NCI-H187 (cell line): ENCODE measurements around the gene GBF1.
"Not testable (repeated sequence)": the region's sequence is repeated elsewhere in the genome, so short reads cannot be mapped to it uniquely, and the experiment has no call there.

Experiments used
- DNase-seq, 2 experiments: peaks; one replicate each; lab custom pipeline; 2025; lab: John Stamatoyannopoulos, UW

The GBF1 gene

DNA sequence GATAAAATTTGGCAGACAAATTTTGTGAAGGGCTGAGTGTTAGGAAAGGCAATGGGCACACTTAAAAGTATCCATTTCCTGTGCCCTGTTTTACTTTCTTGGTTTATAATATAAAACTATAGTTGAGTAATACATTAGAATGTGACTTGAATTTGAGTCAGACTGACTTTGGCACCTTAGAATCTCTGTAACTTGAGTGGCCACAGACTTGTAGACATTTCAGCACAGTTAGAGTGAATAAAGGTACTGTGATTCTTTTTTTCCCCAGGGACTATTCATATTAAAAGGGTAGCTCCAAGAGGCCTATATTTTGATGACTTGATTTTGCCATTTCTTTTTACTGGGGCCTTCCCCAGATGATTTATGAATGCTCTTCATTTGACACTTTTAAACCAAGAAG, 22.4 kb downstream of the GBF1 start:
- no peak for DNase-seq

DNA sequence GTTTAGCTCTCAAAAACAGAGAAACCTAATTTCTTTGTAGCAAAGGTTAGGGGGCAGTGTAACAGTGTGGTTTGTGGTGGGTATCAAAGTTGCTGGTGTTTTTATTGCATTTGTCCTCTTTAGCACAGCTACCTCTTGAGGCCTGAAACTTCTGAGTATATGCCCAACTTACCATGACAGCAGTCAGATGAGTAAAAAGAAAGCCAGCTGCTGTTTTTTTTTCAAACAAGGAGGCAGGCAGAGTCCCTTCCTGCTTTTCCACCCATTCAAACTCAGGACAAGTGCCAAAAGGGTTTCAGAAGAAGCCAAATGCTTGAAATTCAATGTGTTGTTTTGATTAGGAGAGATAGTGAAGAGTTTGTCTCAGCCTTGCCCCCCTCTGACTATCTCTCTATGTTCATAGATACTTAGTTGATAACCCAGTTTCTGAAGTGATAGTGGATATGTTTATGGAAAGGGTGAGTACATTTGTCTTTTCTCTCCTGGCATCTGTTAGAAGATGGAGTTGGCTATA, 23.1 kb downstream of the GBF1 start:
- DNase-seq = no peak

DNA sequence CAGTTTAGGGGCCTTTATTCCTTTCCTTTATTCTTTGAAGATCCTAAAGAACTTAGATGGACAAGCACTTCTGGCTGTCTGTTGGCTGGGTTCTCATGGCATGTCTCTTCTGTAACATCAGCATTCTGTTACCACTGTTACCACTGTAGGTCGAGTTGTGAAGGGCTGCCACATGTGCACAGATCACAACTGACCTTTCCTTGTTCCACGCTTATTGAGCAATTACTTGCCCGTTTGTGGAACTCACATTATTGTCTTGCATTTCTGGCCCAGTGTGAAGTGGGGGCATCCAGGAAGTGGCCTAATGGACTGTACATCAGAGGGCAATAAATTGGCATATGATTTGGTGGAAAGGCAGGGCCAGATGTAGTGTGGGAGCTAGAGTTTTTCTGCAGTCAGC, 23.7 kb downstream of the GBF1 start:
- no peak for DNase-seq

- DNase-seq = no peak
Measured at GRCh38 chr10:102274062-102274461, 28.7 kb downstream of the GBF1 start.

- DNase-seq = no peak
Measured at GRCh38 chr10:102275343-102275742, 30.0 kb downstream of the GBF1 start.

DNA sequence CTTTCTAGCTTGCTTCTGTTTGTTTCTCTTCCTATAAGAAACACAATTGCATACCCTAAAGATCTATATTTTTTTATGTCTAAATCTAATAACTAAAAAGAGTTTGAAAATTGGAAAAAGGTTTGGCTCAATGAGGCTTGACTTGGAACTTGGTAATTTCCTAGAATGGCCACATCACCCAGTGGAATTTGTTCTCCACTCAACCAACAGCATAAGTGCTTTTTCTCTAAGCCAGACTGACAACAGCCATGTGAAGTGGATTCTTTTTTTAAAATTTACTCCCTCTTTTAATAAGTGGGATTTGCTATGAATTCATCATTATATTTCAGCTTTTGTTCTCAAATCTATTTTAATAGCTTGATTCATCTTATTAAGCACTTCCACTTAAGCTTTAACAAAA, 33.8 kb downstream of the GBF1 start:
- no peak for DNase-seq

DNA sequence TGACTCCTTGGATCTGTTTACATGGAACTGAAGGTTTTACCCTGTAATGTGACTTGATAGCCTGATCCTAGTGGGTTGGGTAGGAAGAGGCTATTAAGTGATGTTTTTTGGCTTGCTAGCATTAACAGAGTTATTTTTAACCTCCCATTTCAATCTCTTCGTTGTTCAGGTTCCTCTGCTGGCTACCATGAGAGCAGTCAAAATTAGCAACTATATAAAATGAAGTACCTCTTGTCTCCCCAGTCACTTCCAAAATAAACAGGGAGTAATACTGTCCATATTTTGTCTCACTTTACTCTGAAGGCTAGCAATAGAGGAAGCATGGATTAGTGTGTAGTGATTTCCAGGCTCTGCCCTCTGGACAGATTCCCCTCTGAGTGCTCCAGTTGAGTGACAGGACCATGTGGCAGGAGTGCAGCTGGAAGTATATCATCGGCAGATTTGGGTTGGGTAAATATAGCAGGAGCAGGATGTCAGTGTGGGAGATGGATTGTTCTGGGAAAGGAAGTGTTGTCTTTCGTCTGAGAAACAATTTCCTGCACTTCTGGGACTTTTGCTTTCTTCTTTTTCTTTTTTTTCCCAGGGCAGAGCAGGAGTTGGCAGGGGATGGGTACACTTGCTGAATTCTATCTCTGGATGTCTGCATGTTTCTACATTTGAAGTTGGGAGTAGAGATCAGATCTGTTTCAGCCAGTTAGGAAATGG, 35.2 kb downstream of the GBF1 start:
- DNase-seq = no peak

DNA sequence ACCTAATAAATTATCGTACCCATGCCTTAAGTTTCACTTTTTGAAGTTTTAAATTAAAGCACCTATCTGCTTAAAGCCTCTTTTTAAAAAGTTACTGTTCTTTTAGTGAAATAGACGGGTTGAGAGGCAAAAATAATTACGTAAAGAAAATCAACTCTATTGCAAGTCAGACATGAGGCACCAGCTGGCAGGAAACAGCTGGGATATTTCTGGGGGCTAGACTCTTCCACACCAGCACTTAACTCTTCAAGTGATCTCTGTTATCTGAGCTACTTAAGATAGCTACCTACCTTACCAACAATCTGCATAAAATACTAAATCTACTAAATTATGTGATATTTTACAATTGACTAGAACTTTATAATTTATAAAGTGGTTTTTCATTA, 35.8 kb downstream of the GBF1 start:
- no peak for DNase-seq

DNA sequence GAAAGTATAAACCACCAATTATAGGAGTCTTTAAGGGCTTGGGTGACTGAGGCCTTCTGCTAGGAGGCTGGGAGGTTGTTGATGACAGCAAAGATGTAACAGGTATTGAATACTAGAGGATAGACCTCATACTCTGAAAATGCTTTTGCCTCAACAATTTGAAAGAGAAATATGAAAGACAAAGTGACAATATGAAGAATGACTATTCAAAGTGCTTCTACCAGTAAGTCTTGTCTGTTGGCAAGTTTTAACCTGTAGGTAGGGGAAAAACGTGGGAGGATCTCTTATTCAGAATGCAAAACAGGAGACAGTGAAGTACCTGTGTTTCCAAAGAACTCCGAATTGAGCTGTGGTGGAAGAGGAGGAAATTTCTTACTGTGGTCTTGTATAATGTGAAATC, 38.2 kb downstream of the GBF1 start:
- no peak for DNase-seq

DNA sequence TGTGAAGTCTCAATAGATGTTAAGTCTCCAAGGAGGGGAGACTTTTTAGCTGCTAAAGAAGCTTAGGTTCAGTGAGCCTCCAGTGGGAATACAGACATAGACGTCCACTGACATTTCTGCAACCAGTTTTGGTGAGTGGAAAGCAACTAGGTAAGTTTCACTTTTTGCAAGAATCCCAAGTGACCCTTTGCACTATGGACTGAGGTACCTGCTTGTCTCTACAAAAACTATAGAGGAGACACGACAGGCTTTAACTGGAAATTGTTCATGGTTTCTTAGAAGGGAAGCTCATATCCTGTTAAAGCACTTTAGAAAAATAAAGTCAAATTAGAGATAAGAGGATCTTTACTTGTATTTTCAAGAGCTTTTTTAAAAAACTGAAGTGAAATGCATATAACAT, 38.6 kb downstream of the GBF1 start:
- no peak for DNase-seq

DNA sequence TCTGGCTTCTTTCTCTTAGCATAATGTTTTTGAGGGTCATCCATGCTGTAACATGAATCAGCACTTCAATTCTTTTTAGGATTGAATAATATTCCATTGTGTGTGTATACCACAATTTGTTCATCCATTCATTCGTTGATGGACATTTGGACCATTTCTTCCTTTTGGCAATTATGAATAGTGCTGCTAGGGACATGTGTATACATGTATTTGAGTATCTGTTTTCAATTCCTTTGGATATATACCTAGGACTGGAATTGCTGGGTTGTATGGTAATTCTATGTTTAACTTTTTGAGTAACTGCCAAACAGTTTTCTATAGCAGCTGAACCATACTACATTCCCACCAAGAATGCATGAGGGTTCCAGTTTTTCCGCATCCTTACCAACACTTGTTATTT, 39.2 kb downstream of the GBF1 start:
- no peak for DNase-seq

DNA sequence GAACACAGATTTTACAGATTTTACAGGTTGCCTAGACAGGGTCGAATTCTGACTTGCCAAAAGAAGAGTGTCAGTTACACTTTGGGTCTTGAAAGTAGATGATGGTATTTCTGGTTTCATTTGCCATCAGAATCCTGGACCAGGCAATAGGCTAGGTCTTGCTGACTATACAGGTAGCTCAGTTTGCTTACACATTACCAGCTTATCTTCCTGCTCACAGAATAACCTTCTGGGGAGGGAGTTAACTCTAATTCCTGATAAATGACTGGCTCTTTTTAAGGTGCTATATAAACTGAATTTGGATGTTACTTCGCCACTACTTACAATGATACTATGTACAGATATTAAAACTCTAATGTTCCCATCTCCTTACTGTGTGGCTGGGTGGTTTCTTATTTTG, 39.8 kb downstream of the GBF1 start:
- no peak for DNase-seq

DNA sequence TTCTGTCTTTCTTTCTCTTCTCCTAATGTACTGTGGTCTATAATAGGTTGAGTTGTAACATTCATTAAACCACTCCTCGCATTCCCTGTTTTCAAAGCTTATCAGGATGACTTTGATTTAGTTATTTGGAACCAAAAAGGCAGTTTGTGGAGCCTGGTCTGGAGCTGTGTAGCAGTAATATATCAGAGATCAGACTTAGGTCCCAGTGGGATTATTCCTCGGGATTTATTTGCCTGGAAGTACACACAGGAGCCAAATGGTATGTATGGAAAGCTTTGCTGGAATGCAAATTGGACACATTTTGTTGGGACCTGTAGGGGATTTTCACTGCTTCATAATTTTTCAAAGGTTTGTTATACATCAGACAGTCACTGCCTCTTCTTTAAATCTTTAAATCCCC, 40.9 kb downstream of the GBF1 start:
- DNase-seq = no peak

DNA sequence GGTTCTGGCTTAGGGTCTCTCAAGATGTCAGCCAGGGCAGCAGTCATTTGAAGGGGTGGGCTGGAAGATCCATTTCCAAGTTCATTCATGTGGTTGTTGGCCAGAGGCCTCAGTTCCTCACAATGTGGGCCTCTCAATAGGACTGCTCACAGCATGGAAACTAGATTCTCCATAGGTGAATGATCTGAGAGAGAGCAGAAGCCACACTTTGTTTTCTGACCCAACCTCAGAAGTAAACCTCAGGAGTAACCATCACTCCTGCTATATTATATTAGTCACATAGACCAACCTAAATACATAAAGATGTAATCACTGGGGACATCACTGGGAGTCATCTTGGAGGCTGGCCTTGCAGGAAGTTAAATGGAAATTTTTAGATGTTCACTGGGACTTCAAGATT, 42.2 kb downstream of the GBF1 start:
- DNase-seq = no peak

GRCh38 chr10:102287991-102288390, 42.7 kb downstream of the GBF1 start:
- DNase-seq = no peak

- DNase-seq = no peak
Measured at GRCh38 chr10:102289356-102289755, 44.0 kb downstream of the GBF1 start.

- no peak for DNase-seq
Measured at GRCh38 chr10:102289840-102290239, 44.5 kb downstream of the GBF1 start.

DNA sequence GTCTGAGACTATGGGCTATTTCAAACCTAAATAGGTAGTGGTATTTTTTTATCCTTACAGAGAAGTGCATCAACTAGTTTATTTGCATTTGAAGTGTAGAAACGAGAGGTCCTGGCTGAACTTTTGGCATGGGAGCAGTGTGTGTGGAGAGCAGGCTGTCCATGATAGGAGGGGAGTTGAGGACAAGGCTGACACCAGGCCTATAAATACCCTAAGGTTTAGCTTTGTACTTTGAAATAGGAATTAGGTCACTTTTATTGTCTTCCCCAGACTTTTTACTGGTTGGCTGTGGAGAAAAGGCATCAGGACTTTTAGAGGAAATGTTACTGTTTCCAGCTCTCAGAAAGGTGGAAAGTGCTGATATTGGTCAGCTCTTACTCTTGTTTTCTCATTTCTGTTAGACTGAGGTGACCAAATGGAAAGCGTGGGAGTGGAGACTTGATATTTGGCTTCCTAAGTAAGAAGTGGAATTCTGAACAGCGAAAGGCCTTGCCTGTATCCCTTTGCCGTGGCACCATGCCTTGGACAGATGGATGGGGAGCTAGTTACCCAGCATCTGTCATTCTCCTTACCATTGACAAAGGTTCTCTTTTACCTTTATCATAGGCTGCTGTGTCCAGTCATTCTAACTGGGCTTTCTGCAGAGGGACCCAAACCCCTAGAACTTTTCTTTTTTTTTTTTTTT, 46.0 kb downstream of the GBF1 start:
- no peak for DNase-seq

DNA sequence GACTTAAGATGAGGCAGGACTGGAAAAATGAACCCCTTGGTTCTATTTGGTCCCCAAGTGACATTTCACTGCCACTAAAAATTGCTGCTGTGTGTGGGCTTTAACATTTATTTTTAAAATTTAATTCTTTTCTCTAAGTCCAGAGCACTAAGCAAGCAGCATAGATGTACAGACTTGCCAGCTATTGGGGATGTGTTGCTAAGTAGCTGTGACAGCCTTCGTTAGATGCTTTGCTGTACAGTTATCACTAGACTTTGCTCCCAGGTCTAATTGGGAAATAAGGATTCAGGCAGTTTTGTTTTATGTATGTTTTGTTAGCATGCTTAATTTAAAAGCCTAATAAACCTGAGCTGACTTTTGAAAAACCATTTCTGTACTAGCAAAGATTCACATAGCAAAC, 51.8 kb downstream of the GBF1 start:
- no peak for DNase-seq

DNA sequence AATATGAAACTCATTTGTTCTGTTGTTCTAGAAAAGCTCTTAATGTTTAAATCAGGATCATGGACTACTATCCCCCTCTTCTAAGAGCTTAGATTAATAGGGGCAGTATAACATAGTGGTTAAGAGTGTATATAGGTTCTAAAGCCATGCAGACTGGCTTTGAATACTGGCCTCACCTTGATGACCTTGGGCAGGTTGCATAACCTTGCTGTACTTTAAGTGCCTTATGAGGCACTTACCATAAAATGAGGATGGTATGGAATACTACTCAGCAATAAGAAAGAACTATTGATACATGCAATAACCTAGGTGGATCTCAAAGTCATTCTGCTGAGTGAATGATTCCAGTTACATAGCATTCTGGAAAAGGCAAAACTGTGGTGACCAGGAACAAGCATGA, 53.6 kb downstream of the GBF1 start:
- no peak for DNase-seq

DNA sequence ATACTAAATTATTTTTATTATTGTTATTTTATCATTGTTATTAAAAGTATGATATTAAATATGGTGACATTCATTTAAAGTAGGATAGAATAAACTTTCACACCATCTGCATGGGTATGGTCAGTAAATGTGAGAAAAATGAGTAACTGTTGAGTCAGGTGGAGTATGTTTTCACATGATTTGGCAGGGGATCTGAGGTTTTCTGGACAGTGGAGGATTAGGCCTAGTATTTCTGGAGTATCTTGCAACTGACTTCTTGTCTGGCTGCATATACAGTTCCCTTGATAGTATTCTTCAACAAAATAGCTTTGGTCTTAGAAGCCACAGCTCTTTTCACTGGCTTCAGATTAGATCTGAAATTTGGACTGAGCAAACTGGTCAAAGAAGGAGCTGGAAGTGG, 54.5 kb downstream of the GBF1 start:
- no peak for DNase-seq

DNA sequence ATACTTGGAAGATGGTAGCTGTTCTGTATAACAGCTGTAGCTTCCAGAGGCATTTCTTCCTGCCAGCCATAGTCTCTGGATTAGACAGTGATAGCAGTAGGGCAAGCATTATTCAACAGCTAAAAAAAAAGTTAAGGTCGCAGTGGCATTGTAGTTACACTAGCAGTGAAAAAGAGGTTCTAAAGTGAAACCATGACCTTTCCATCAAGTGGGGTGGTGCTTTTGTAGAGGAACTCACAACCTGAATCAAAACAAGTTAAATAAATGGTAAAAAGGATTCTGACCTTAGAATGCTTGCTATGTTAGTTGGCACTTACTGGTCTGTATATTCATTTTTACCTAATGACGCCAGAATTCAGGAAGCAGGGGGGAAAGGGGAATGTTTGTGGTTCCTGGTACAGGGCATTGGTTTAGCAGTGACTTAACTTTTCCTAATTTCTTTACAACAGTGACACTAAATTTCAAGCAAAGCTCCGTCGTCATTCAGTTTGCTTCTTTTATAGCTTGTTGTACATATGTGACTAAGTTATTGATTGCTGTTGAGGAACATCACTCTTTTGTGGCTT, 55.0 kb downstream of the GBF1 start:
- DNase-seq = no peak

- DNase-seq = not testable (repeated sequence)
Measured at GRCh38 chr10:102300912-102301311, 55.6 kb downstream of the GBF1 start.
